HG02884 (cell line): ENCODE measurements around the gene ATRNL1.

Experiments used
- ATAC-seq: cut with Tn5 transposase; IDR thresholded peaks from one replicate; pipeline ENCODE4 v1.9.1; 2021; ENCODE audit warnings: mild to moderate bottlenecking, moderate library complexity; ENCODE audit not compliant: unreplicated experiment

The ATRNL1 gene

DNA sequence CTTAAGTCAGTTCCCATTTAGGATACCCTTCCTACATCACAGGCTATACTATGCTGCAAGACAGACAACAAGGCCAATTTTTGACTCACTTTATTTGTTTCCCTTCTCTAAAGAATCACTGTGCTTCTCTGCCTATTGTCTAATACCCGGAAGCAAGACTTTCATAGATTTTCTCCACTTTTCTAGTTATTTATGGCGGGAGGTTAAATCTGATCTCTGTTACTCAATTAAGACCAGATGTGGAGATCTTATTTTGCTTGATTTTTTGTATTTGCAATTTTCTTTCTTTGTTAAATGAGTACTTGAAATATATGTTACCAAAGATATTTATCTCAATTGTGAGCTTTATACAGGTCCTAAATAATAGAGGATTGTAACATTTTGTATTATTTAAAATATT lies 511.5 kb downstream of the ATRNL1 start:
- ATAC-seq = no peak

DNA sequence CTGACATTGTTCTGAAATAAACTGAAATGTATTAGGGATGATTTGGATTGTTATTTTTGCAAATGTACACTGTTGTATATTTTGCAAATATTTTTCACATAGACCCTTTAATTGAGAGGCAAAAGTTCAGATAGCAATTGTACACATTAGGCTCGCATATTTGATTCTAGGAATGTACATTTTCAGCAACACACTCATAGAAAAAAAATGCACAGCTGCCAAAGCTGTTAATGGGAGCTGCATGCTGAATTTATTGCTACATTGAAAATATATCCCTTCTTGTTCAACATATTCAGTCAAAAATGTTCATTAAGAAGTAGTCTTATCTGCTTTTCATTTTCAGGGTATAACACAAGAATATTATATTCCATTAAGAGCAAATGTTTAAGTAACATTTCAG lies 512.9 kb downstream of the ATRNL1 start:
- no peak for ATAC-seq

GRCh38 chr10:115606741-115607140 lies 513.6 kb downstream of the ATRNL1 start:
- no peak for ATAC-seq

GRCh38 chr10:115624448-115624847 lies 531.3 kb downstream of the ATRNL1 start:
- no peak for ATAC-seq

GRCh38 chr10:115628616-115629015 lies 535.5 kb downstream of the ATRNL1 start:
- no peak for ATAC-seq

GRCh38 chr10:115638246-115638645 lies 545.1 kb downstream of the ATRNL1 start:
- no peak for ATAC-seq

DNA sequence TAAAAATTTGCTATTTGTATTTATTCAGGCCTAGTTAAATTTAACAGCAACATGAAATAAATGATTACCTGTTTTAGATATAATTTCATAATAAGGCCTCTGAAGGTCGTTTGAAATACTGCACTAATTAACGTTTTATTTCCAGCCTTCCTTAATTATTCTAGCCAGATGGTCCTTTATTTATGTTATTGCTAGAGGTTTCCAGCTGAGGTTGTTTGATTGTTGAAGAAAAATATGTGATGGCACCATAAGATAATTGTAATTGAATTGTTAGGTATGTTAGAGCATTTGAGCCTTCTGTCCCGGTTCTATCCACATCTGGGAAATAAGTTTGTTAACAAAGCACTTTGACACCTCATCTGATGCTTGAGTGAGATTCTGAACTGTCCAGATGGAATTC lies 556.1 kb downstream of the ATRNL1 start:
- ATAC-seq = no peak

DNA sequence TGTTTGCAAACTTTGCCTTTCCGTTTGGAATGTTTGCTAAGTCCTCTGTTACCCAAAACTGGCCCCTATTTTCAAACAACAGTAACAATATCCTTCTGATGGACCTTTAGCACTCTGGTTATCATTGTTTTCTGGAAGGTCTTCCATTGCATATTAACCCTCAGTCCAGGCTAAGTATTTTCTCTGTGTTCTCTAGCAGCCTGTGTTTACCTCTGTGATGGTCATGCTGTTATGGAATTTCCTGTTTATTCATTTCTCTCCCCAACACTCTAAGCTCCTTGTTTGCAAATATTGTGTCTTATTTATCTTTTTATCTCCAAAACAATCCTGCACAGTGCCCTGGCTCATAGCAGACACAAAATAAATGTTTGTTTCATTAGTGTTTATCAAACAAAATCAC lies 560.3 kb downstream of the ATRNL1 start:
- no peak for ATAC-seq

DNA sequence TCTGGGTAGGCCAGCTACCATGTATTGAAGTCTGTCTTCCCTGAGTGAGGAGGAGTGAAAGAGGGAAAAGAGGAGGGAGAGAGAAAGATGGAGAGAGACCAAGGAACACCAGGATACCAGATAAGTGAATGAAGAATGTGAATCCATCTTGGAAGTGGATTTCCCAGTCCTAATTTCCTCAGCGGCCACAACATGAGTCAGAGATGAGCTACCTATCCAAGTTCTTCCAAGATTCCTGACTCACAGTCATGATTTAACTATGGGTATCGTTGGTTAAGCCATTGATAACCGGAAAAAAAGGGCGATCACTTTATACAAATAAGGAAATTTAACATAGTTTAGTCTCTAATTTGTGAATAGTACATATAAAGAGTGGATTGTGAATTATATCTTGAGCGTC lies 561.8 kb downstream of the ATRNL1 start:
- ATAC-seq = no peak

- ATAC-seq = no peak
These were observed 564.1 kb downstream of the ATRNL1 start for GRCh38 chr10:115657161-115657860.

- ATAC-seq = no peak
These were observed 566.5 kb downstream of the ATRNL1 start for GRCh38 chr10:115659616-115660015.

DNA sequence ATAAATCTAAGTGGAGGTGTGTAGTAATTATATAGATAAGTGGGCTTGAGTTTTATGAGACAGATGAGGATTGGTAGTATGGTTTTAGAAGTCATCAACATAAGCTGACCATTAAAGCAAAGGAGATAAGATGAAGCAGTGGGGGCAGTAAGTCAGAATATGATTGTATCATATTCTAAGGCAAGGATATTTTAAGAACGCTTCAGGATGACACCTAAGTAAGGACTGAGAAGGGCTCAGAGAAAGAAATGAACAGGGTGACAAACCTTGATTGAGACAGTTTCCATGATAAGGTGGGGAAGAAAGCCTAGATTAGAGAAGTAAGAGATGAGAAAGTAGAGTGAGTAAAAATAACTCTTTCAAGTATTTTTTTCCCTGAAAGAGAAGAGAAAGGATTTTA lies 567.2 kb downstream of the ATRNL1 start:
- no peak for ATAC-seq

DNA sequence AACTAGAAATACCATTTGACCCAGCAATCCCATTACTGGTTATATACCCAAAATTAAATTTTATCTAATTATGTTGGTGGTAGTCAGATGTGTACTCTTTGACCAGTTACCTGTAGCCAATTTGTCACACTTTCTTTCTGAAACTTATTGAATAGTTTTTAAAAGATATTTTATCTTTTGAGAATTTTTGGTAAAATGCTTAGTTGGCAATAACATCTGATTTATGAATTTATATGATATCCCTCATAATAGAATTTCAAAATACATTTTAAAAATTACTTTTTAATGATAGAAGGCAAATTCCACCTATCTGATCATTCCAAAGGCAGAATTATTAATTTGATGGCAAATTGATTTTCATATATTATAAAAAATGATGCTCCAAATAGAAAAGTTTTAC lies 569.3 kb downstream of the ATRNL1 start:
- ATAC-seq = no peak

DNA sequence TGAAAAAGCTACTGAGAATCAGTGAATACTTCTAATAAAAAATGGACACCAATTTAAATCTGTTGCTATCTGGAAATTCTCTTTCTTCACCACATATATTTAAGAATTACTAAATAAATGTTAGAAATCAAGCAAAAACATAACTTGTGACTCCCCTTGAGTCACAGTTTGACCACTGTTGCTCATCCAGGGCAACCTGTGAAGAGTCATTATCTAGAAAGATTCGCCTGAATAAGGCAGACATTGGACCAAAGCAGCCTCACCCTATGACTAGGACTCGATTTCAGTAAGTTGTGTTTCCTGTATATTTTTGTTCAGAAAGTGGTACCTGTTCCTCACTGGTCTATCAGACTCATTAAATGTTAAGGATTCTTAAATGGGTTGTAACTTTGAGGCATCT lies 572.4 kb downstream of the ATRNL1 start:
- no peak for ATAC-seq

DNA sequence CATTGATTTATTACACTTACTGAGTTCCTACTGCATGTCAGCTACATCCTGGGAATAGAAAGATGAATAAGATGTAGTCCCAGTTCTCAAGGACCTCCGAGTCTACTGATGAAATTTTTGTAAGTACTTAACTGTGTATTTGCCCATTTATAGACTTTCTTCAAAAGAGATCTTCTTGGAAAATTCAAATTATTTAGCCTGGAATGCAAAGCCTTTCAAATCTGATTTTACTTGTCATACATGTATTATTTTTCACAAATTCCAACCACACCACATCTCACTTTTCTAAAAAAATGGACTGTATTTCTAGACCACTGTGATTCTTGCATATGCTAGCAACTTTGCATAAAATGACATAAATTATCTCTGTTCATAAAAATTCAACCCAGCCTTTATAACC lies 581.3 kb downstream of the ATRNL1 start:
- no peak for ATAC-seq

- ATAC-seq = no peak
These were observed 603.6 kb downstream of the ATRNL1 start for GRCh38 chr10:115696747-115697146.

DNA sequence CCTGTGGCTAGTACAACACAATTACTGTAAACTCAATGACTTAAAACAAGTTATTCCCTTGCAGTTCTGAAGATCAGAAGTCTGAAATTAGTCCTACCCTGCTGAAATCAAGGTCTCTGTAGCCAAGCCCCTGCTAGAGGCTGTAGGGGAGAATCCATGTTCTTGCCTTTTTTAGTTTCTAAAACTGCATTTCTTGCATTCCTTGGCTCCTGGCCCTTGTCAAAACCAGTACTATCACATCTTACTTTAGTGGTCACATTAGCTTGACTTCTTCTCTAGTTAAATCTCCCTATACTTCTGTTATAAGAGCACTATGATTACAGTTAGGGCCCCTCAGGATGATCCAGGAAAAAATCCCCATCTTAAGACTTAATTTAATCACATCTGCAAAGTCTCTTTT lies 612.9 kb downstream of the ATRNL1 start:
- no peak for ATAC-seq

DNA sequence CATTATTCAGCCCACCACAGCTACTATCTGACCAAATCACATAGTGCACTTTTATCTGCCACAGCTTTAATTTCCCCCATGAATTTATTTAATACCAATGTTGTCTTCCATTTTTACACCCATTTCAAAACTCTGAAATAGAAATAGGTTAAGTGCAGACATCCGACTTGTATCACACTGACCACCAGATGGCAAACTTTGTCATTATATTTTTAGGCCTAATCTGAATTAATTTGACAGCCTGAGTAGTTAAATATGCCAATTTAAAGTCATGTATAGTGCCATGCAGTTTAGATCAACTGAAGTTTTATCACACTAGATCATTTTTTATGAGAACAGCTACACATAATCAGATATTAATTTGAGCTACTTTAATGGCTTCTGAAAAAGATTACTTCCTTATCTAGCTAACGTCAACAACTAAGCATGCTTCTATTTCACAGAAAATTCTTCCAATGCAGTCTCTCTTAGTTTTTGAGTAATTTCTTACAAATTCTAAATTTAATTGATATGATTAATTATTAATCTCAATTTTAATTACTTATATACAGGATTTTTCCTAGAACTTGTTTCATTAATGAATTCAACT lies 613.4 kb downstream of the ATRNL1 start:
- no peak for ATAC-seq

DNA sequence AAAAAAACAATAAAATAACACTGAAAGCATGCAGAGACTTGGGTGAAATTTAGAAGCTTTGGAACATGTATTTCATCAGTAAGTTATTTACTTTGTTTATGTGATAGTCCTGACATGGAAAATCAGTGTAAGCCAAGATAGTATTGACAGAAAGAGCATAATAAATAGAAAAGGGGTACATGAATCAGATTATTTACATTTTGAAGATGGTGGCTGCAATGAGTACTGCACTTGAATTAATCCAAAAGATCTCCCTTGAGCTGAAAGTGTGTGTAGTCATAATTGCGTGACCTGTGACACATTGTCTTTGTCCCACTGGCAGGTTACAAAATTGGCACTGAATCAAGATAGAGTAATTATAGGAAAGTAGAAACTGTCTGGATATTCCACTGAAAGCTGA lies 617.0 kb downstream of the ATRNL1 start:
- ATAC-seq = no peak

- no peak for ATAC-seq
These were observed 618.1 kb downstream of the ATRNL1 start for GRCh38 chr10:115711306-115711705.

GRCh38 chr10:115720121-115720520 lies 627.0 kb downstream of the ATRNL1 start:
- ATAC-seq = no peak

GRCh38 chr10:115727129-115727528 lies 634.0 kb downstream of the ATRNL1 start:
- no peak for ATAC-seq

GRCh38 chr10:115744089-115744488 lies 650.9 kb downstream of the ATRNL1 start:
- no peak for ATAC-seq
